Measurements from ENCODE around the gene HMHB1.

GRCh38 chr5:143820451-143820850, 8.5 kb downstream of the HMHB1 start:
- TF ChIP-seq CTCF (IDR thresholded peaks at IDR 0.05; ENCODE audit: poor library complexity, severe bottlenecking) (no peak), EZH2 (IDR thresholded peaks at IDR 0.05; ENCODE audit: borderline replicate concordance, insufficient read depth, low read length, poor library complexity, severe bottlenecking) (no peak)
